HG03457 (cell line): ENCODE measurements around the gene MPND.

Experiments used
- ATAC-seq: cut with Tn5 transposase; IDR thresholded peaks from one replicate; pipeline ENCODE4 v1.9.1; 2021; ENCODE audit warnings: moderate number of reproducible peaks; ENCODE audit not compliant: unreplicated experiment

The MPND gene

DNA sequence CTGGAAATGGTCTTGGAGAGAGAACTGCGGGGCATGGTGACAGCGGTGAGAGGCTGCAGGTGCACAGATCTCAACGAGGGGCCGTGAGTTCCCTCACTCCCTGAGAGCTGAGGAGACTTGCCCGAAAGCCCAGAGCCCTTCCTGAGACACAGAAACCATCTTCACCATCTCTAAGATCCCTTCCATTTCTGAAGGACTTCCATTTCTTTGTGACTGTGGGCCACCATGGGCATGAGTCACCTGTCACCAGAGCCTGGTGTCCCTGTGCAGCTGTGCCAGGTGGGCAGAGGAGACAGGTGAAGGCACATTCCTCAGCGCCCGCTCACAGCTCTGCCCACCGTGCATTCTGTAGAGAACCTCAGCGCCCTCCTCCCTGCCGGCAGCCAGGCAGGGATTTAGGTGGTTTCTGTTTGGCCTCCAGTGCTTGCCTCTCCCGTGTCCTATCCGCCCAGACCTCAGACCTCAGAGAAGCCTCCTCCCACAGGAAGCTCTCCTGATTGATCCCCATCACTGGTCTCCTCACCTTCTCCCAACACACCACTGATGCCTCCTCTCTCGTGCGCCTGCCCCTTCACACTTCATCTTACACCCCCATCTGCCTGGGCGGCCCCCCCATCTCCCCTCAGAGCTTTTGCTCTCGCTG, 32.8 kb downstream of the MPND start:
- ATAC-seq, result no peak

DNA sequence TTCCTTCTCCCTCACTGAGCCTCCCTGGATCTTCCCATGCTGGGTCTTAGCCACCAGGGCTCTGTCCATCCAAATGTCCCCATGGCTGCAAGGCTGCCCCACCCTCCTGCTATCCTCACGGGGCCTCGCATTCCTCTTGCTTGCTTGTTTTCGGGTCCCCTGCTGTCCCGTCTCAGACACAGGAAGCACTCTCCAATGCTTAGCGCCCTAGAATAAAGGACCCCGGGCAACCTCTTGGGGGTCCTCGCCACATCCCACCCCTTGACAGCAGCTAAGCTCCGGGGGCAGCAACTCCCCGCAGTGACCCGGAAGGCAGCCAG, 33.3 kb downstream of the MPND start:
- no peak for ATAC-seq

DNA sequence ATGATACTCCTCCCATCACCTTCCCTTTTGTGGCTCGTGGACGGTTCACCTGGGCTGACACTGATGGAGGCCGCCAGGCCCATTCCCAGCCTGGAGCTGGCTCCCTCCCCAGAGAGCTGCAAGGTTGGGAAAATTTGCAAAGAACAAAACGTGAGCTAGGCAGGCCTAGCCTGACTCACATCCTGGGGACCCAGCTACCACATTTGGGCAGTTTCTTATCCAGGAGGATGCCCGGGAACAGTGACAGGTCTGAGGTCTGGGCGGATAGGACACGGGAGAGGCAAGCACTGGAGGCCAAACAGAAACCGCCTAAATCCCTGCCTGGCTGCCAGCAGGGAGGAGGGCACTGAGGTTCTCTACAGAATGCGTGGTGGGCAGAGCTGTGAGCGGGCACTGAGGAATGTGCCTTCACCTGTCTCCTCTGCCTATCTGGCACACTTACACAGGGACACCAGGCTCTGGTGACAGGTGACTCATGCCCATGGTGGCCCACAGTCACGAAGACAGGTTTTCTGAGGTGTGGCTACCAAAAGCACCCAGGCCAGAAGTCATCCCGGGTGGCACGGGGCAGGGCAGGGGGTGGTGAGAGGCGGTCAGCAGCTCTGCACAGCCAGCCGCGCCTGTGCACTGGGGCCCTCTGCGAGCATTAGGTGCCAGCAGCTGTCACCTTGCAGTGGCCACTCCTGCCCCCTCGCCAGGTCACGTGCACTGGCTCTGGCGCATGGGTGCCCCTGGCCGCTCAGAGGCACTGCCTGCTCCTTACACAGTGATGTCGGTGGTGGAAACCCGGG, 33.8 kb downstream of the MPND start:
- no peak for ATAC-seq

DNA sequence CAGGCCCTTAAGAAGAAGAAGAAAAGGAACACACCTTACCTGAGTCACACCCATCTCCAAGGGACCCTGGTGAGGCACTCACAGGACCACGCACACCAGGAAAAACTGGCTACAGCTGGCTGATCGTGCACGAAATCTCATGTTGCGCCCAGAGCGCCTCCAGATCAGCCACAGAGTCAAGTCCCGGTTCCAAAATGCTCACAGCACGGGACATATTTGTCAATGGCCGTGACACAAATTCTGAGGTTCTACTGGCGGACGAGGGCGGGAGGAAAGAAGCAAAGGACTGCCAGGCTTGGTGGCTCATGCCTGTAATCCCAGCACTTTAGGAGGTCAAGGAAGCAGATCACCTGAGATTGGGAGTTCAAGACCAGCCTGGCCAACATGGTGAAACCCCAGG, 35.5 kb downstream of the MPND start:
- no peak for ATAC-seq

DNA sequence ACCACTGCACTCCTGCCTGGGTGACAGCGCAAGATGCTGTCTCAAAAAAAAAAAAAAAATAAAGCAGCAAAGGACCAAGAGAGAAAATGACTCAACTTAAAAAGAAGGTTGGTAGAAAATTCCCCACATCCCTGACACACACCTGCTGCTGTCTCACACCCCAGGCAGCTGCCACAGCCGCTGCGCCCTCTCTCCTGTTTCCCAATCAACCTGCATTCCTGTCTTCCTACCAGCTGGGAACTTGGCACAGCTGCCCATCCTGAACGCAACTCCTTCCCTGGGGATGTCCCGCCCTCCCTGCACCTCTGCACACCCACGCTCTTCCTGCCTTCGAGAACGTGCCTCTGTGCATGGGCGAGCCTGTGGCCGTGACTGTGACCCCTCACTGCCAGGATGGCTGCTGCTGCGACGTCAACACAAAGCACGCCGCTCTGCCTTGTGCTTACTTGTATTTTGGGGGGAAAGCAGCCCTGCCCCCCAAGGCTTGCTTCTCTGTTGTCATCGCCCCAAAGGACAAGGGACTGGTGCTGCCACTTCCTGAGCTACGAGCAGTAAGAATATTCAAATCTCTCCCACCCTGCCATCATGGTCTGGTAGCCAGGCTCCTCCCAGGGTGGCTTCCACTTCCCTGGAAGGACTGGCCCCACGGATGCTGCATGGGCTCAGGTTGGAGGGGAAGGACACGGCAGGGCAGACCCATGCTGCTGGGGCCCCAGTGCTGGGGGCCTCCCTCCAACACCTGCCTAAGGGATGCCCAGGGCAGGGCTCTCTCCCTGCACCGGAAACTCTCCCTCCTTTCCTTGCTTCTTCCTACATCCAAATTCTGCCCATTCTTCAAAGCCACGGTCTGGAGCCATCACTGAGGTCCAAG, 36.3 kb downstream of the MPND start:
- no peak for ATAC-seq

DNA sequence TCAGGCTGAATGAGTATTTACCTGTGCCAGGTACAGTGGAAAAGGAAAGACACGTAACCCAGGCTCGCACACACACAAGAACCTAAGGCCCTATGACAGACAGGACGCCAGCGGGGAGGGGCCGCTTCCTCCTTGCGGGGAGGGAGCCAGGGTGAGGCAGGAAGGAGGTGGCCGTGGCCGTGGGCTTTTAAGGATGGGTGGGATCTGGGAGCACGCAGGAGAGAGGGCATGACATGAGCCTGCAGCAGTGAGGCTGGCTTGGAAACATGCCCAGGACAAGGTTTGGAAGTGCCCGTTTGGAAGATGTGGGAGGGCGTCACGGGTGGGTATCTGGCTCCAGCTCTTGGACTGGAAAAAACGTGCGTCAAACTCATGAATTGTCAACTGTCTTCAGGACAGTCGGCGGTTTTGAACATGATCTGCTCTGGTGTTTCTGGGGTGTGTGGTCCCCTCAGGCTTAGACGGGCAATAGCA, 36.9 kb downstream of the MPND start:
- ATAC-seq, result no peak

DNA sequence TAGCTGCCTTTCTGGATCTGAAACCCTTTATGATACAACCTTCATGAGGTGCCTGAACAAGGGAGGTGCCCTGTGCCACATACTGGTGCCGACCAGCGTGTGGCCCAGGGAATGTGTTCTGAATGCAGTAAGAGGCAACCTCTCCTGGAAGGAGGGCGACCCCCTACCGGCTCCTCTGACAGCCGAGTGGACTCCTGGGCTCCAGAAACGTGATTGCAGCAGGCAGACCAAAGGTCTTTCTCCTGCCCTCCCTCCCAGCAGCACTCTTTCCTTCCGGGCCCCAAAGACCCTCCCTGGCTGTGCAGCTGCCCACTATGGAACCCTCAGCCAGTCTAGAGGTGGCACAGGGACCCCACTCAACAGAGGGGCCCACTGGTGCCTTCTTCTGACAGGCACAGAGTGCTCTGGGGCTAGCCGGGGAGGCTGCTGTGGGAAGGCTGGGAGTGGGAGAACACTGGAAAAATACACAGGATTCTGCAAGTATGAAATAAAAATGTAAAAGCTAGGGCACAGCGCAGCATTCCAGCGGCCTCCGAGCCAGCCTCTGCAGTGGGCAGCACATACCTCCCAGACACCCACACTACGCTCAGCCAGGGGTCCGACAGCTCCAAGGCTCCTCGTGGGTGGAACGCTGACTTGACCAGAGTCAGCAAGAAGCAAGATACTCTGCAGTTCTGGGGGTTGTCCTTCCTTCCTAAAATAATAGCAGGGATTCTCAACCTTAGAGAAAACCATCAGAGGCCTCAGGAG, 42.1 kb downstream of the MPND start:
- no peak for ATAC-seq

DNA sequence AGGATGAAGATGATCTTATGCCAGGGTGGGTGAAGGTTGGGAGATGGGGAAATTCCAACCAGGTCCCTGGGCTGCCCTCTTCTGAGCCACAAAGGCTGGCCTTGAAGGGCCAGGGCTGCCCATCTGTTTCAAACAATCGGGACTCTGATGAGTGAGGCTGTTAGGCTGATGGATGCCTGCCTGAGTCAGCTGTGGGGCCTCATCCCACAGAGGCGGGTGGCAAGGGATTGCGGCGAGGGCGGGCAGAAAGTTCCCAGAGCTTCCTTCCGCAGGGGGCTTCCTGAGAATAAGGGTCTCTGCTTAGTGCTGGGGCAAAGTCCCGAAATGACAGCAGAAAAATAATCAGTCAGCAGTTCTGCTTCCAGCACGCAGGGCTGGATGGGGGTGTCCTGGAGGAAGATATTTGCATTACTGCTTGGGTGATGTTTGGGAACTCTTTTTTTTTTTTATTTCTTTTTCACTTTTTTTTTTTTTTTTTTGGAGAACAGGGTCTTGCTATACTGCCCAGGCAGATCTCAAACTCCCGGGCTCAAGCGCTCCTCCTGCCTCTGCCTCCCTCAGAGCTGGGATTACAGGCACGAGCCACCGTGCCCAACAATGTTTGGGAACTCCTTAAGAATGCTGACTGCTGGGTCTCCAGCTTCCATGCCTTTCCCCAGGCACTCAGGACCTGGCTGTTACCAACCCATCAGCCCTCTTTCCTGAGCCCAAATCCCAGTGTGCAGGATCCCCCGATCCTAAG, 42.9 kb downstream of the MPND start:
- no peak for ATAC-seq

DNA sequence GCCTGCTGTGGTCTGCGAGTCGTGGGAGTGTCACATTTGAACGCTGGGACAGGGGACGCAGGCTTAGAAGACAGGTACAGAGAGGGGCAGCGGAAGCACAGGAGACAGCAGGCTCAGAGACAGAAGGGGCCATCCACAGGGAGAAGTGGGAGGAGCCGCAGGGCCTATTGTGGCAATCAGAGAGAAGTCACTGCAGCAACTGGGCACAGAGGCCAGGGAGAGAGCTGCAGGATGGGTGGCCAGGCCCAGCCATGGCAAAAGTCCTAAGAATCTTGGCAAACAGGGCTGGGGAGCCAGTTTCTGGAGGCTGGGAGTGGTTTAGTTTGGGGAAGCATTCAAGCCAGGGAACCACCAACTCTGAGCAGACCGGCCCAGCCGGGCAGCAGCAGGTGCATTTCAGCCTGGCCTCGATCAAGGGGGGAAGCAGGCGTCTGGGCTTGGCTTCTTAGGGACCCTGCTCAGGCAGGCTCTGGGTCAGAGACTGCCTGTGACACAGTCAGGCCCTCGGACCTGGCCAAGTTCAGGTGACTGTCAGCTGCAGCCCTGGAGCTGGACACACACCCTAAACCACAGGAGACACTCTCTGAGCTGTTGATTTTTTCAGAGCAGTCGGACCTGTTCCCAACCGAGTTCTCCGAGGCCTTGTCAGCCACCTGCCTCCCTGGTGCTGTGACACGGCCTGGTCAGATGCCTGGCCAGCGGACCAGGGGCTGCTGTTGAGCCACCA, 45.1 kb downstream of the MPND start:
- no peak for ATAC-seq

DNA sequence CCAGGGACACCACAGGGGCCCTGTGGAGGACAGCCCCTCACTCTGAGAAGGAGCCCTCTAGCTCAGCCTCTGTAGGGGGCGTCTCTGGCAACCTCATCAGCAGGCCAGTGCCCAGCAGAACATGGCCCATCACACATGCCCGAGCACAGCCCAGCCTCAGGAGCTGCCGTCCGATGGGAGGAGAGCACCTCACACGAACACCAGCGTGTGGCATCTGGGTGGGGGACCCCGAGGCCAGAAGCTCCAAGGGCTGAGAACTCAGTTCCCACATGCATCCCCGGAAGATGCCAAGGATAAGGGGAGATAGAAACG, 45.7 kb downstream of the MPND start:
- ATAC-seq, result no peak

DNA sequence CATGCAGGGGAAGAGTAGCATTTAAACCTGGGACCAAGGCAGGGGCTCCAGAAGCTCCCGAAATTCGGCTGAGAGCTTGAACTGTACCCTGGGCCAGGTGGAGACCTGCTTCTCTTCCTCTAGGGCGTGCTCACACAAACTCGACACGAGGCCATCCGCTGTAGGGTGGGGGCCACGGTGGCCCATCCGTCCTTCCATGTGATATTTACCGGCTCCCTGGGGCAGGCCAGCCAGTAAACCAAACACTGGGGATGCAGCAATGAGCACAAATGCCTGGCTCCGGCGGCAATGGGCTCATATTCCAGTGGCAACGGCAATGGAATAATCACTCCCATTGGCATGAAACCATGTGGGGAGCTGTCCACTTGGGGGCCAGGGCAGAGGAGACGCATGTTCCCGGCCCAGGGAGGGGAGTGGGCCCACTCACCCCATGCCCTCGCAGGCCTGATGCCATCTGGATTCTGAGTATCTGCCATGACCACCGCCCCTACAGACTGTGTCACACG, 46.2 kb downstream of the MPND start:
- ATAC-seq, result no peak

DNA sequence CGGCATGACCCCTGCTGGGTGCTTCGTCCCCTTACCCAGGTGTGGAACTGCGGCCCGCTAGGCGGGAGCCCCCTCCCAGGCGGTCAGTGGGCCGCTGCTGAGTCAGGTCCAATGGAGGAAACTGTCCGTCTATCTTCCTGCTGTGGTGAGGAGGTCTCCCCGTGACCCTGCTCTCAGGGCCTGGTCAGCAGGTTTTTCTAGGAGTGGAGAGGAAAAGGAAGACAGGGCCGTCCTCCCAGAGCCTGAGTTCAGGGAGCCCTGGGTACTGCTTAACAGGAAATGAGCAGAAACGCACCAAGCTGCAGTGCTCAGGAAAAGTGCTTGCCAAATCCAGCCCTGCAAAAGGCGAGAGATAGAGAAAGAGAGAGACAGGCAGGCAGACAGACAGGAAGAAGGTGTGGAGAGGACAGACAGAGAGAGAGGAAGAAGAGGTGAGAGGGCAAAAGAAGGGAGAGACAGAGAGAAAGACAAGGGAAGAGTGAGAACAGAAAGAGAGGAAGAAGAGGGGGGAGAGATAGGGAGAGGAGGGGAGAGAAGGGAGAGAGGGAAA, 46.7 kb downstream of the MPND start:
- no peak for ATAC-seq

DNA sequence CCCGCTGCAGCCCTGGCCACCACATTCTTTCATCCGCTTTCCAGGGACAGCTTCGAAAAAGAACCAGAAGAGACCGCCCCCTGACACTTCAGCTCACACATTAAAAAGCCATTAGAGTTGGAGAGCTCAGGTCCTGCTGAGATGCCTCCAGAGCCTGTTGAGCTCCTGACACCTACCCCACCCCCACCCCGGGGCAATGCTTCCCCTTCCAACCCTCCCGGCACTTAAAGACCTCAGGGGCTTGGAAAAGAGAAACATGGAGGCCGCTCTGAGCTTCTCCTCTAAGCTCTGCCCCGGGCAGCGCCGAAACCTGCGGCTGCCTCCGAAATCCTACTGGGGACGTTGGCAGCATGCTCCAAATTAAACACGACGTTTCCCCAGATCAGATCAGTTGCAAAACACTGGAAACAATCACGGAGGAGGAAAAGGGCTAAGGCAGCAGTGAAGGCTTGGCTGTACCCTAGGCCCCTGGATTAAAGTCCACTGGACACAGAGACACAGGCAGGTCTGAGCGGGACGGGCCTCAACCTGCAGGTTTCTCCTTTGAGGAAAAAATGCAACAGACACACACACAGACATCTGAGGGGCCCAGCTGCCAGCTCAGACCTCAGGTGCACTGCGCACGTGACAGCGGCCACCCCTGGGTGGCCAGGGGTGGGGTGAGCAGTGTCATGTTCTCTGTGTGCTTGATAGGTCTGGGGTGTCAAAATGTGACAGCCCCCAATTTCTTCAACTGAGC, 47.4 kb downstream of the MPND start:
- no peak for ATAC-seq

DNA sequence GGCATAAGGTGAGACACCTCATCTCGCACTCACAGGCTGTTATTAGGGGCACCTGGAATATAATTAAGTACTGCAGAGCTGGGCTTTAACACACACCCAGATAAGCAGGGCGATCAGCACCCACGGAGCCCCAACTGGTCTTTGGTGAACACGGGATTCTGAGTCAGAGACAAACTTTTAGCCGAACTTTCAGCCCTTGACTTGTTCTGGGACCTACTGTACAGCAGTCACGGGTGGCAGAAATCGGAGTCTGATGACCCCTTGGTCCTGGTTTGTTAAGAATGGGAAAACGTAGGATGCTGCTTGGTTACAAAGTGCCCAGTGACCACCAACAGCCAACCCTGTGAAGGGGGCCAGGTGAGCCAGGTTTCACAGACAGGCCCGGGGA, 47.9 kb downstream of the MPND start:
- ATAC-seq, result no peak

DNA sequence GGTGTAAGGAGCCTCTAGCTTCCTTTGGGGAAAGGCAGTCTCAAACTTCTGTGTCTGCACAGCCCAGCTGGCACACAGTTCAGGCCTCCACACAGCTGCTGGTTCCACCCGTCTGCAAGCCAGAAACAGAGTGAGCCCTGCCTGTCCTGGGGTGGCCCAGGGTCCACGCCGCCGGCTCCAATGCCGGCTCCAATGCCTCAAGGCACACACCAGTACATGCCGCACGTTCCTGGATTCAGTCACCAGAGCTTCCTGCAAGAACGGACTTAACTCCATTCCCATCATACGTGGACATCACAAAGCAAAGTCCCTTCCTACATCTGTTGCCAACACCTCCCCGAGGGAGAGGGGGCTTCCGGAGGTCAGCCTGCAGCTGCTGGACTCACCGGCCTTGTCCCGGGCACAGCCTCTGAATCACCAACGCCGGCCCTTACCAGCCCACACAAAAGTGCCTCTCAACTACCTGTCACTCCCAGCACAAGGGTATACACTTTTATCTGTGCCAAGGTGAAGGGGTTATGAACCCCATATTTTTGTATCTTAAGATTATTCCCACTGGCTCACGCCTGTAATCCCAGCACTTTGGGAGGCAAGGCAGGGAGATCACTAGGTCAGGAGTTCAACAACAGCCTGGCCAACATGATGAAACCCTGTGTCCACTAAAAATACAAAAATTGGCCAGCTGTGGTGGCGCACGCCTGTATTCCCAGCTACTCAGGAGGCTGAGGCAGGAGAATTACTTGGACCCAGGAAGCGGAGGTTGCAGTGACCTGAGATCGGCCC, 48.5 kb downstream of the MPND start:
- ATAC-seq, result no peak

DNA sequence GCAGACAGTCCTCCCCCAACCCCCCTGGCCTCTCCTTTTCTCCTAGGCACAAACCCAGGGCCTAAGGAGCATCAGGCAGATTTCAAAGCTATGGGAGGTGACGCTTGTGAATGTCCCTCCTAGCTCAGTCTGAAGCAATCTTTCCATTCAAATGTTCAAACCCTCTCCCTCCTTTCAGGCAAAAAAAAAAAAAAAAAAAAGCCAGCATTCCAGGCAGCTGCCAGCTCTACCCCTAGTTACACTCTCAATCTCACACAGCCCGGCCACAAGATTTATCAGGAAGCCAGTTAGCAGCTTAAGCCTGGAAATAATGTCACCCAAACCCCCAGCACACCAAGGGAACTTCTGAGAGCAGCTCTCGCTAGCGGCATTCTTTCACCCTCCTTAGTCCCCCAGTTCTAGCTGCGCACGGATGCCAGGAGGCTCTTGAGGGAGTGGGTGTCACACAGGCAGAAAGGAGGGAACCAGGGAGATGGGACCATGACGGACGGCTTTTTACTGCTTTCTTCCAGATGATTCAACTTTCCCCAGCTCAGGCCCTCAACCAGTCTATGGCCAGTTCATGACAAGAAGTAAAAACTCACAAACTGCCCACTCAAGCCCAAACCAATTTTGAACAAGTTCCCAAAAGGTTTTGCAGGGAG, 50.7 kb downstream of the MPND start:
- ATAC-seq, result no peak

DNA sequence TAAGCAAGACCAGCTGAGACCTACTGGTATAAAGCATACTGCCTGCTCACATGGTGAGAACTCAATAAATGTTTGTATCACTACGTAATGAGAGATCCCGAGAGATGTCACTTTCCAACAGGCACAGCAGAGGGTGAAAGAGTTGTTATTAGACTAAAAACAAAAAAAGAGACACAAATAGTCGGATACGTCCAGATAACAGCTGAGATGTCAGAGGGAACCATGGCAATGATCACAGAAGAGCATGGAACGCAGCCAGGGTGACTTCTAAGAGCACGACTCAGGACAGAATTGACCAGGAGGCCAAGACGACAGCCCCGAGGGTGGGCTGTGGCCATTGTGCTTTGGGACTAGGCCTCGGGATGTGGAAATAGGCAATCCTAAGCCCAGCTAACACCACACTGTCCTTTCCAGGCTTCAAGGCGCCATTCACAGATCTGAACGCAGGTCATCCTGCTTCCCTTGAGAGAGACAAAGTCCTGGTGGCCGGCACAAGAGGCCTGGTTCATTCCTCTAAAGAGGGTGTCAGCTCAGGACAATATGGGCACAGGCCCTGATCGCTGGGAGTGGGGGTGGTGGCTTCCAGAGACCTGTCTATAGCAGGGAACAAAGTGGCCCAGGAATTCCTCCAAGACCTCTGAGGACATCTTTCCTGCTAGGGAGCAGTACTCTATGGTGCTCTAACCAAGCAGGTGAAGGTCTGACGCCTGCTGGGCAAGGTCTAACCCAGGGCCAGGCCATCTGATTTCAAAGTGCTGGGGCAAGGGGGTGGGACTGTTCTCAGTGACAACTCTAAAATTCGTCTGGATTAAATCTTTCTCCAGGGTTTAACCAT, 53.8 kb downstream of the MPND start:
- ATAC-seq, result no peak
